ENCODE results near the gene RPL21.

DNA sequence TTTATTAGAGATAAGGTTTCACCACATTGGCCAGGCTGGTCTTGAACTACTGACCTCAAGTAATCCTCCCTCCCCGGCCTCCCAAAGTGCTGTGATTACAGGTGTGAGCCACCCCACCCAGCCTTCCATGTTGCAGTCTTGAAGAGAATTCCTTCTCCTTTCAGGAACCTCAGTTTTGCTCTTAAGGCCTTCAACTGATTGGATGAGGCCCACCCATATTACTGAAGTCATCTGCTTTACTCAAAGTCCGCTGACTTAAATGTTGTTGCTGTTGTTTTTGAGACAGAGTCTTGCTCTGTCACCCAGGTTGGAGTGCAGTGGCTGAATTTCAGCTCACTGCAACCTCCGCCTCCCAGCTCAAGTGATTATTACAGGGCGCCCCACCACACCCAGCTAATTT lies 52.7 kb downstream of the RPL21 start:
- TF ChIP-seq, protein P1, sequence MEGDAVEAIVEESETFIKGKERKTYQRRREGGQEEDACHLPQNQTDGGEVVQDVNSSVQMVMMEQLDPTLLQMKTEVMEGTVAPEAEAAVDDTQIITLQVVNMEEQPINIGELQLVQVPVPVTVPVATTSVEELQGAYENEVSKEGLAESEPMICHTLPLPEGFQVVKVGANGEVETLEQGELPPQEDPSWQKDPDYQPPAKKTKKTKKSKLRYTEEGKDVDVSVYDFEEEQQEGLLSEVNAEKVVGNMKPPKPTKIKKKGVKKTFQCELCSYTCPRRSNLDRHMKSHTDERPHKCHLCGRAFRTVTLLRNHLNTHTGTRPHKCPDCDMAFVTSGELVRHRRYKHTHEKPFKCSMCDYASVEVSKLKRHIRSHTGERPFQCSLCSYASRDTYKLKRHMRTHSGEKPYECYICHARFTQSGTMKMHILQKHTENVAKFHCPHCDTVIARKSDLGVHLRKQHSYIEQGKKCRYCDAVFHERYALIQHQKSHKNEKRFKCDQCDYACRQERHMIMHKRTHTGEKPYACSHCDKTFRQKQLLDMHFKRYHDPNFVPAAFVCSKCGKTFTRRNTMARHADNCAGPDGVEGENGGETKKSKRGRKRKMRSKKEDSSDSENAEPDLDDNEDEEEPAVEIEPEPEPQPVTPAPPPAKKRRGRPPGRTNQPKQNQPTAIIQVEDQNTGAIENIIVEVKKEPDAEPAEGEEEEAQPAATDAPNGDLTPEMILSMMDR (IDR thresholded peaks at IDR 0.05; ENCODE audit: low read depth, low read length) = no peak
- no peak for TF ChIP-seq POLR2A (IDR thresholded peaks at IDR 0.05; ENCODE audit: extremely low read depth, insufficient read length)
- TF ChIP-seq, protein P2, sequence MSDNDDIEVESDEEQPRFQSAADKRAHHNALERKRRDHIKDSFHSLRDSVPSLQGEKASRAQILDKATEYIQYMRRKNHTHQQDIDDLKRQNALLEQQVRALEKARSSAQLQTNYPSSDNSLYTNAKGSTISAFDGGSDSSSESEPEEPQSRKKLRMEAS (IDR thresholded peaks at IDR 0.05; ENCODE audit: low read depth, low read length) = no peak

Data from NB4 (cell line).